HepG2 (cell line): ENCODE data around the gene NFX1. TPM values are rescaled to one million over a fixed set of nuclear protein-coding genes. Genes with fewer than 3 reads are reported as not detected.

ENCODE experiments used
- ATAC-seq: fragments of 200-7000 bp; cut with Tn5 transposase; 3 replicates; pipeline ENCODE4 v1.9.1; 2020; ENCODE audit warnings: mild to moderate bottlenecking, moderate library complexity
- BruUV-seq: library from RNA; stranded (reverse); fragments of 400-500 nt; replicated peaks from 2 replicates; lab custom pipeline; 2021; lab: Mats Ljungman, UMichigan
- CTCF ChIA-PET: fragments of 300-600 bp; formaldehyde crosslinking; extraction: SDS; loops from one replicate; lab custom pipeline; 2021; ENCODE audit warnings: low total read pairs, inconsistent platforms, low intra/inter-chr PET ratio; lab: Yijun Ruan, JAX
- POLR2A ChIA-PET: fragments of 350-600 bp; sonication (Branson Sonifier 250); formaldehyde crosslinking; loops from one replicate; lab custom pipeline; 2020; ENCODE audit warnings: antibody characterized with exemption, inconsistent platforms; lab: Yijun Ruan, JAX
- DNase-seq: peaks from one replicate; pipeline ENCODE4 v3.0.0-alpha.2; 2015; ENCODE audit warnings: low spot score
- FAIRE-seq: peaks from 3 replicates; lab custom pipeline; 2011; peaks lifted over from hg19 to GRCh38; lab: Jason Lieb, UNC
- H2AFZ ChIP-seq: one replicate; pipeline ENCODE4 v1.6.1; 2011; ENCODE audit warnings: low read length, inconsistent platforms
- H3K27ac ChIP-seq: fragments of 300-600 bp; 3 replicates; pipeline ENCODE4 v1.8.0; 2011; ENCODE audit warnings: mixed run types, mild to moderate bottlenecking, mixed read lengths, low read length, inconsistent platforms; ENCODE audit not compliant: insufficient read depth; ENCODE audit errors: extremely low read length
- H3K27me3 ChIP-seq, 2 experiments: fragments of 200-600 bp in 1 of 2; 2 replicates in 1 of 2; 3 replicates in 1 of 2; pipeline versions ENCODE4 v1.6.0 to v1.8.0; 2011; ENCODE audit warnings: low read length in 2 of 2, mild to moderate bottlenecking in 2 of 2, moderate library complexity in 2 of 2, inconsistent platforms in 1 of 2; ENCODE audit not compliant: insufficient read depth in 2 of 2, control insufficient read depth in 1 of 2
- H3K36me3 ChIP-seq, 2 experiments: fragments of 200-600 bp in 1 of 2; replicated peaks in 1 of 2; 2 replicates in 1 of 2; 3 replicates in 1 of 2; pipeline versions ENCODE4 v1.5.1 to v1.8.0; 2011; ENCODE audit warnings: low read length in 2 of 2, inconsistent platforms in 1 of 2; ENCODE audit not compliant: insufficient read depth in 2 of 2, control insufficient read depth in 1 of 2
- H3K4me1 ChIP-seq: 2 replicates; pipeline ENCODE4 v1.5.1; 2012; ENCODE audit warnings: low read length, inconsistent platforms; ENCODE audit not compliant: insufficient read depth
- H3K4me2 ChIP-seq: 2 replicates; pipeline ENCODE4 v1.6.0; 2011; ENCODE audit warnings: low read depth, low read length, inconsistent platforms
- H3K4me3 ChIP-seq, 3 experiments: fragments of 200-600 bp in 1 of 3; sonication (generic), shearing (Covaris generic) in 1 of 3; replicated peaks in 1 of 3; 2 replicates each; pipeline ENCODE4 v1.5.1; 2011 to 2016; ENCODE audit warnings: low read length in 3 of 3, inconsistent platforms in 2 of 3, low read depth in 2 of 3, mild to moderate bottlenecking in 2 of 3, control low read depth in 1 of 3, mixed read lengths in 1 of 3; ENCODE audit not compliant: insufficient read depth in 1 of 3
- H3K79me2 ChIP-seq: one replicate; pipeline ENCODE4 v1.6.1; 2011; ENCODE audit warnings: low read length, inconsistent platforms; ENCODE audit not compliant: insufficient read depth
- H3K9ac ChIP-seq: 2 replicates; pipeline ENCODE4 v1.6.0; 2011; ENCODE audit warnings: mild to moderate bottlenecking, low read depth, low read length, inconsistent platforms; ENCODE audit not compliant: insufficient read depth
- H3K9me3 ChIP-seq: 2 replicates; pipeline ENCODE4 v1.5.1; 2012; ENCODE audit warnings: mild to moderate bottlenecking, low read length
- H4K20me1 ChIP-seq: 2 replicates; pipeline ENCODE4 v1.6.0; 2011; ENCODE audit warnings: inconsistent platforms, mild to moderate bottlenecking, low read length, moderate library complexity; ENCODE audit not compliant: insufficient read depth
- CBX1 ChIP-seq: IDR thresholded peaks from one replicate; pipeline ENCODE4 v1.6.1; 2016; ENCODE audit warnings: antibody characterized with exemption, low read depth
- HIVEP1 ChIP-seq: sonication (generic); formaldehyde crosslinking; IDR thresholded peaks from 2 replicates; pipeline ENCODE4 v1.4.0; 2020; ENCODE audit warnings: mild to moderate bottlenecking, missing genetic modification reagents
- MAFG ChIP-seq: sonication (generic); formaldehyde crosslinking; IDR thresholded peaks from 2 replicates; pipeline ENCODE4 v1.5.1; 2020; ENCODE audit warnings: mild to moderate bottlenecking, missing genetic modification reagents
- NCOR1 ChIP-seq: fragments of 200-600 bp; sonication (generic); IDR thresholded peaks from 2 replicates; pipeline ENCODE4 v1.7.0; 2017; ENCODE audit warnings: antibody characterized with exemption, low read length, borderline replicate concordance
- XRCC5 ChIP-seq: fragments of 200-400 bp; formaldehyde crosslinking; optimal IDR thresholded peaks from 2 replicates; pipeline ENCODE3; 2017; ENCODE audit warnings: mild to moderate bottlenecking, low read length
- WGBS: methylation state at CpG from one replicate; pipeline ENCODE4 v1.1.6; 2017; ENCODE audit warnings: low lambda C conversion rate; 5-methylcytosine and 5-hydroxymethylcytosine counted together
- in situ Hi-C: cut with HindIII; loops from 2 replicates; pipeline ENCODE4 v1.10.0; 2017; ENCODE audit warnings: low pct_unique_long_range_greater_than_20kb; ENCODE audit not compliant: extremely low pct_ligation_motif_present
- intact Hi-C: fragments of 100-400 bp; cut with micrococcal nuclease; formaldehyde crosslinking; loops from one replicate; pipeline ENCODE4 v1.10.0; 2022; ENCODE audit not compliant: unreplicated experiment
- polyA plus RNA-seq, 8 experiments: library from polyadenylated mRNA; depleted of rRNA in 3 of 8; stranded (reverse) in 7 of 8; unstranded in 1 of 8; fragments of >200 nt; fragmentation: Illumina TruSeq in 4 of 8; extraction: Trizol in 4 of 8; gene quantifications; 2 replicates each; pipeline versions ENCODE4 v1.2.1 to v1.2.3, GENCODE V29; 2011 to 2016; ENCODE audit warnings: low read depth in 4 of 8, missing spikeins in 1 of 8, mixed read lengths in 1 of 8; ENCODE audit not compliant: insufficient read depth in 1 of 8
- total RNA-seq, 5 experiments: library from RNA; depleted of rRNA; stranded (reverse); fragments of >200 nt; fragmentation: Illumina TruSeq; extraction: Trizol; gene quantifications; 2 replicates each; pipeline ENCODE4 v1.2.3, GENCODE V29; 2016; ENCODE audit warnings: low read depth in 1 of 5
- TF ChIP-seq, protein P1 (sequence below): sonication (generic); formaldehyde crosslinking; IDR thresholded peaks from 2 replicates; pipeline ENCODE4 v1.5.1; 2020; ENCODE audit warnings: missing genetic modification reagents, mild to moderate bottlenecking, borderline replicate concordance
- TF ChIP-seq, protein P2 (sequence below): sonication (generic); formaldehyde crosslinking; IDR thresholded peaks from 2 replicates; pipeline ENCODE4 v1.4.0; 2020; ENCODE audit warnings: mild to moderate bottlenecking, missing genetic modification reagents

NFX1 gene
- total and polyA plus RNA-seq, 2 of the 13 experiments (the other 11 are each of a cell fraction or from before 2014, with no cell fraction given): 23.9 to 27.5 TPM

DNA sequence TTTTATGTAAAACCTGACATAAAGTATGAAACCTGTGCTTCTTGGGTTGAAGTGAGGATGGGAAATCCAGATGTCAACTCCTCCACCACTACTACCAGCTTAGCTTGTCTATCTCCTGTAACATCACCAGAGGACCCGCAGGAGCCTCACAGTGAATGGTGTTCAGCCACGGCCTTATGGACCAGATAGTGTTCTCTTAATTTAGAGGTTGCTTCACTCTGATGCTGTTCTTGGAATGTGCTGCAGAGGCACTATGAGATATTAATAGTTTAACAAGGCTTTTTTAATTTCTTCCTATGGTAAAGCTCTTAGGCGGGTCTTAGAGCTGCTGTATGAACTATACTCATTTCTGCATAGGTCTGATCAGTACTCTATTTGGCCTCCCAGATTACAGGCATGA is 27.9 kb downstream of the NFX1 start (continued):
- TF ChIP-seq, protein P1, sequence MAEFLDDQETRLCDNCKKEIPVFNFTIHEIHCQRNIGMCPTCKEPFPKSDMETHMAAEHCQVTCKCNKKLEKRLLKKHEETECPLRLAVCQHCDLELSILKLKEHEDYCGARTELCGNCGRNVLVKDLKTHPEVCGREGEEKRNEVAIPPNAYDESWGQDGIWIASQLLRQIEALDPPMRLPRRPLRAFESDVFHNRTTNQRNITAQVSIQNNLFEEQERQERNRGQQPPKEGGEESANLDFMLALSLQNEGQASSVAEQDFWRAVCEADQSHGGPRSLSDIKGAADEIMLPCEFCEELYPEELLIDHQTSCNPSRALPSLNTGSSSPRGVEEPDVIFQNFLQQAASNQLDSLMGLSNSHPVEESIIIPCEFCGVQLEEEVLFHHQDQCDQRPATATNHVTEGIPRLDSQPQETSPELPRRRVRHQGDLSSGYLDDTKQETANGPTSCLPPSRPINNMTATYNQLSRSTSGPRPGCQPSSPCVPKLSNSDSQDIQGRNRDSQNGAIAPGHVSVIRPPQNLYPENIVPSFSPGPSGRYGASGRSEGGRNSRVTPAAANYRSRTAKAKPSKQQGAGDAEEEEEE (CRISPR knock-in tag): no peak

DNA sequence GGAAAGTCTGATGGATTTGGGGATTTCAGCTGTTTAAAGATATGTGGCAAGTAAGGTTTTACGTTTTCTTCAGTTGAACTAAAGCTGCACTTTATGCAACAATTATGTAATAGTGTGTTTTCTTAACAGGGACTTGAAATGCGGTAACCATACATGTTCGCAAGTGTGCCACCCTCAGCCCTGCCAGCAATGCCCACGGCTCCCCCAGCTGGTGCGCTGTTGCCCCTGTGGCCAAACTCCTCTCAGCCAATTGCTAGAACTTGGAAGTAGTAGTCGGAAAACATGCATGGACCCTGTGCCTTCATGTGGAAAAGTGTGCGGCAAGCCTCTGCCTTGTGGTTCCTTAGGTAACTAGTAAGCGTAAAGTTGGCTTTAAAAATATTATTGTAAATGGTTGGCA is 28.5 kb downstream of the NFX1 start:
- ChIA-PET CTCF (no interaction called here), POLR2A (interaction anchor here (1.1 kb wide), 1 partner anchor 29 kb away, joined by 5 read pairs; the partner anchor contains the start of gene NFX1)
- DNase-seq: no peak
- Histone ChIP-seq H3K4me3 (no peak overlapping the region), H3K4me2 (no peak overlapping the region), H3K4me1 (no peaks in the 10 kb centered on the region), H3K27me3 (no peaks in the 10 kb centered on the region), H3K36me3 (peaks cover 29 to 79% of the 10 kb centered on the region in 2 experiments), H3K79me2 (no peaks in the 10 kb centered on the region), H3K27ac (no peak overlapping the region), H2AFZ (no peak overlapping the region), H3K9ac (no peak overlapping the region), H3K9me3 (no peaks in the 10 kb centered on the region), H4K20me1 (no peaks in the 10 kb centered on the region)
- intact Hi-C loops (no loop called here), in situ Hi-C loops (no loop called here)
- ATAC-seq: no peak
- FAIRE-seq: no peak
- no peak for TF ChIP-seq CBX1
- TF ChIP-seq XRCC5: no peak
- WGBS: 100% methylated on average over 3 of the region's 8 CpGs
- BruUV-seq: no TSS peak

DNA sequence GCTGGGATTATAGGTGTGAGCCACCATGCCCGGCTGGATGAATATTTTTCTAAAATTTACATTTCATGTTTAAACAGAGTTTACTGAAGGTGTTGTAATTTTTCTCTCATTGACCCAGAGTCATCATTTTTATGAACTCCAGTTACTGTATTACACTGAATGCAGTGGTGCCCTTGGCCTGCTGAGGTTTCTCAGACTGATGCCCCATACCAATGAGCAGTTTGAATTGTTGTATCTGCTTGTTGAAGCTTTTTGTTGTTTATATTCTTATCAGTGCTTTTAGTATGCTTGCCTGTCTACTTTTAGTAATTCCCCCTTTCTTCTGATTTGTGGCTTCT is 29.9 kb downstream of the NFX1 start:
- Histone ChIP-seq H3K27me3 (no peaks in the 10 kb centered on the region), H3K36me3 (peaks cover 27 to 68% of the 10 kb centered on the region in 2 experiments), H3K9me3 (no peaks in the 10 kb centered on the region), H3K9ac (no peak overlapping the region), H4K20me1 (no peaks in the 10 kb centered on the region), H3K4me2 (no peak overlapping the region), H3K4me3 (no peak overlapping the region), H3K79me2 (no peaks in the 10 kb centered on the region), H3K27ac (no peak overlapping the region), H2AFZ (no peak overlapping the region), H3K4me1 (no peaks in the 10 kb centered on the region)
- ChIA-PET POLR2A (no interaction called here), CTCF (no interaction called here)
- intact Hi-C loops (loop anchor here (5.0 kb wide), 1 partner anchor 33 kb away; no protein-coding TSS in a partner anchor), in situ Hi-C loops (no loop called here)
- BruUV-seq: no TSS peak
- DNase-seq (no peak), FAIRE-seq (no peak), ATAC-seq (no peak)
- WGBS: 100% methylated on average over 1 of the region's 1 CpG
- no peak for TF ChIP-seq HIVEP1 (CRISPR knock-in tag)
- no peak for TF ChIP-seq MAFG (CRISPR knock-in tag)
- no peak for TF ChIP-seq NCOR1
- TF ChIP-seq, protein P2, sequence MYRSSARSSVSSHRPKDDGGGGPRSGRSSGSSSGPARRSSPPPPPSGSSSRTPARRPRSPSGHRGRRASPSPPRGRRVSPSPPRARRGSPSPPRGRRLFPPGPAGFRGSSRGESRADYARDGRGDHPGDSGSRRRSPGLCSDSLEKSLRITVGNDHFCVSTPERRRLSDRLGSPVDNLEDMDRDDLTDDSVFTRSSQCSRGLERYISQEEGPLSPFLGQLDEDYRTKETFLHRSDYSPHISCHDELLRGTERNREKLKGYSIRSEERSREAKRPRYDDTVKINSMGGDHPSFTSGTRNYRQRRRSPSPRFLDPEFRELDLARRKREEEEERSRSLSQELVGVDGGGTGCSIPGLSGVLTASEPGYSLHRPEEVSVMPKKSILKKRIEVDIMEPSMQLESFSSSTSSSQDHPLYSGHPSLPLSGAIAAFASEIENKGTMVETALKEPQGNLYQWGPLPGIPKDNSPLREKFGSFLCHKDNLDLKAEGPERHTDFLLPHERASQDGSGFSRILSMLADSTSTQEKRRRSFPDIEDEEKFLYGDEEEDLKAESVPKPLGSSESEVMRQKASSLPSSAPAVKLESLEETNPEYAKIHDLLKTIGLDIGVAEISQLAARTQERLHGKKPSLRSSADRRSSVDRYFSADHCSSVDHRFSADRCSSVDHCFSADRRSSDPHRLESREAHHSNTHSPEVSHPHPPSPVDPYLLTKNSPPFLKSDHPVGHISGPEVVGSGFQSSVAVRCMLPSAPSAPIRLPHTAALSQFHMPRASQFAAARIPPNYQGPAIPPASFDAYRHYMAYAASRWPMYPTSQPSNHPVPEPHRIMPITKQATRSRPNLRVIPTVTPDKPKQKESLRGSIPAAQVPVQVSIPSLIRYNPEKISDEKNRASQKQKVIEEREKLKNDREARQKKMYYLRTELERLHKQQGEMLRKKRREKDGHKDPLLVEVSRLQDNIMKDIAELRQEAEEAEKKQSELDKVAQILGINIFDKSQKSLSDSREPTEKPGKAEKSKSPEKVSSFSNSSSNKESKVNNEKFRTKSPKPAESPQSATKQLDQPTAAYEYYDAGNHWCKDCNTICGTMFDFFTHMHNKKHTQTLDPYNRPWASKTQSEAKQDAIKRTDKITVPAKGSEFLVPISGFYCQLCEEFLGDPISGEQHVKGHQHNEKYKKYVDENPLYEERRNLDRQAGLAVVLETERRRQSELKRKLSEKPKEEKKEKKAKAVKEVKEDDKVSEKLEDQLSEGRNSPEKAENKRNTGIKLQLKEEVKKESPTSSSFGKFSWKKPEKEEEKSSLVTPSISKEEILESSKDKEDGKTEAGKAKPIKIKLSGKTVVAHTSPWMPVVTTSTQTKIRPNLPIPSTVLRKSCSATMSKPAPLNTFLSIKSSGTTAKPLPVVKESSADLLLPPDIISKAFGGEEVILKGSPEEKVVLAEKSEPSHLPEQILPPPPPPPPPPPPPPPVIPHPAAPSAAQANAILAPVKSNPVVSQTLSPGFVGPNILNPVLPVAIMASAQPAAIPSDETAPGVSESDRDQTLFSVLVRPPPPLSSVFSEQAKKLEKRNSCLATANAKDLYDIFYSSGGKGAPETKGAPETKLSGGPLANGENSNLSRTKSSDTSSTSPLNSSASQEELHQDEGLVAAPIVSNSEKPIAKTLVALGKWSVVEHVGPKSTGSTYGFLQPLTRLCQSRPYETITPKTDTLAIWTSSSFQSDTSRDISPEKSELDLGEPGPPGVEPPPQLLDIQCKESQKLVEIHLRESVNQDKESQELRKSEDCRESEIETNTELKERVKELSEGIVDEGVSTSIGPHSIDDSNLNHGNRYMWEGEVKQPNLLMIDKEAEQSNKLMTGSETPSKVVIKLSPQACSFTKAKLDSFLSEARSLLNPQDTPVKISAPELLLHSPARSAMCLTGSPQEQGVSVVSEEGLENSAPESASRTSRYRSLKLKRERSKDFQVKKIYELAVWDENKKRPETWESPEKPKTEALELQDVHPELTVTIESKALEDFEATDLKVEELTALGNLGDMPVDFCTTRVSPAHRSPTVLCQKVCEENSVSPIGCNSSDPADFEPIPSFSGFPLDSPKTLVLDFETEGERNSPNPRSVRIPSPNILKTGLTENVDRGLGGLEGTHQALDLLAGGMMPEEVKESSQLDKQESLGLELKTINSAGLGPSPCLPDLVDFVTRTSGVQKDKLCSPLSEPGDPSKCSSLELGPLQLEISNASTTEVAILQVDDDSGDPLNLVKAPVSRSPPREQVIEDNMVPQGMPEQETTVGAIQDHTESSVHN (CRISPR knock-in tag): no peak
